Dedifferentiated amniotic fluid mesenchymal stem cell (primary cell): Measurements from ENCODE around the gene TECTA.
"Not testable (repeated sequence)": the region's sequence is repeated elsewhere in the genome, so short reads cannot be mapped to it uniquely, and the experiment has no call there.

Experiments
- DNase-seq: peaks from one replicate; pipeline ENCODE4 v3.0.0-alpha.2; 2016; ENCODE audit errors: extremely low spot score

The TECTA gene

GRCh38 chr11:121095561-121095960, 5.5 kb upstream of the TECTA start:
- no peak for DNase-seq

DNA sequence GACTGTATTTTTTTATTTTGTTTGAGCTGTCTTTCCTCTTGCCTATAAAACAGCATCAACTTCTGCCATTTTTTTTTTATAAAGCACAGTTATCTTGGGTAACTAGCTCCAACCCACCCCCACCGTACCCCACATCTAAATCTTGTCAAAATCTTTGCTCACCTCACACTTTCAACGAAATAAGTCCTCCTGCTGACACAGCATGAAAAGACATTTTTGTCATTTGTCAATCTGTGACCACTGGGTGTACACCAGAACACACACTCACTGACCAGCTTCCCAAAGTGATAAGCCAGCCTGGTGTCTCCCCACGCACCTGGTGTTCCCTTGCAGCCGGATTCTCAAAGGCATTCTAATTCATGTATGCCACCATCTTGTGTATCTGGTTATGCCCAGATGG, 1.7 kb upstream of the TECTA start:
- DNase-seq: no peak

- peak; percentile 40 for DNase-seq
Observed at GRCh38 chr11:121099885-121100284, 1.2 kb upstream of the TECTA start.

- no peak for DNase-seq
Observed at GRCh38 chr11:121104312-121104762, 3.3 kb downstream of the TECTA start.

- DNase-seq: no peak
Observed at GRCh38 chr11:121105063-121105480, 4.0 kb downstream of the TECTA start.

GRCh38 chr11:121105481-121106195, 4.6 kb downstream of the TECTA start:
- DNase-seq: no peak

GRCh38 chr11:121106812-121107211, 5.8 kb downstream of the TECTA start:
- no peak for DNase-seq

GRCh38 chr11:121108413-121108812, 7.4 kb downstream of the TECTA start:
- DNase-seq: no peak

- no peak for DNase-seq
Observed at GRCh38 chr11:121109471-121109870, 8.4 kb downstream of the TECTA start.

DNA sequence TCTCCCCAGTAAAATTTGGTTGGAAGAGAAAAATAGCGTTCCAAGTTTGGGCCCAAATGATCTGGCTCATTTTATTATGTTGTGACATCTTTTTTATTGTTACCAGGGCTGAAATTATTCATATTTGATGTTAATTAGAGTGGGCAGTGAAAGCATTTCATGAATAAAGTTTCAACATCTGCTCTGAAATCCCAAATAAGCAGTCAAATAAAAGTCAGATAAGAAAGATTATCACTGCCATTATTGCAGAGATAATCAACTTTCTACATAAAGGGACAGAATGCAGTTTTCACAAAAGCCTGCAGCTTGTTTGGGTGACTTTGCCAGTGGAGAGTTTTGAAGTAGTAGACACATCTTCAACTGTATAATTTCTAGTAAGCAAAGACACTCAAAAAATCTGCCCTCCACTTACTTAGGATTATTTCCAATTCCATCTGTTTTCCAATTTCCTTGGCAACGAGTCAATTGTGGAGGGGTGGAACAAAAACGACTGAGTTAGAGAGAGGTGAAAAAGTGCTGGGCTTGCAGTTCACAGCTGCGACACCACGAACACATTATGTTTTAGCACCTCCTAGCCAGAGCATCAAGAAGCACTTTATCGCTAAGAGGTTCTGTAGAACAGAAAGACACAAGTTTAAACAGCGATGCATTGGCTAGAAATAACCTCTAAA, 9.0 kb downstream of the TECTA start:
- DNase-seq: no peak

DNA sequence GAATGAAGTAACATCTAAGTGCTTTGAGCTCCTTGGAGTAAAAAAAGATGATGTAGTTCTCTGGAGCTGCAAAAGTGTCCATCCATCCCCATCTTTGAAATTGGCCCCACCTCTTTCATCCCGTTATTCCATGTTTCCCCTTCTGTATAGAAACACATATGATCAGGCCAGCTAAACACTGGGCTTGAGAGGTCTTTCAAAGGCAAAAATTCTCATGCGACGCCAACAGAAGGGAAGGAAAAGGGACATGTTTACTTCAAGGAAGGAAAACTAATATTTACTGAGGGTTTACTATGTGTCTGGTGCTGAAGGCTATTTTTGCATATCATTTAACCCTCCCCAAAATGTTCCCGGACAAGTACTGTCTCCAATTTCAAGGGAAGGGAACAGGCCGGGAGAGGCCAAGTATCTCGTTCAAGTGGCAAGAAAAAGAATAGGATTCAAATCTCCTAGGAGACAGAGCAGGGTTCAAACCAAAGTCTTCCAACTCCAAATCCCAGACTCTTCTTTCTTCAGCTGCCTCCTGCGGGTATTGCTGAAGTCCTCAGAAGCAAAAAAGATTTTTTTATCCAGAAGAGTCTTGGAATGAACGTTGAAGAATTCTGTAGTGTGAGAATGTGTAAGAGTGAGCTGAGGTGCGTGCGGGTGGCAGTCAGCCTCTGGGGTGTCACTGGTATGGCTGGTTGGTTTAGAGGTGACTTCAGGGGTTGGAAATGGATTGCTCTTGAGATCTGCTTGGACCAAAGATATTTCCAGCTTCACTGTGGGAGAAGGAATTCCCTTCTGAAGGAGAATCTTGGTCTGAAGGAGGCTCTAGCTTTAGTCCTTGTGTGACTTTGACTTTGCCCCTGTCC, 10.1 kb downstream of the TECTA start:
- no peak for DNase-seq

DNA sequence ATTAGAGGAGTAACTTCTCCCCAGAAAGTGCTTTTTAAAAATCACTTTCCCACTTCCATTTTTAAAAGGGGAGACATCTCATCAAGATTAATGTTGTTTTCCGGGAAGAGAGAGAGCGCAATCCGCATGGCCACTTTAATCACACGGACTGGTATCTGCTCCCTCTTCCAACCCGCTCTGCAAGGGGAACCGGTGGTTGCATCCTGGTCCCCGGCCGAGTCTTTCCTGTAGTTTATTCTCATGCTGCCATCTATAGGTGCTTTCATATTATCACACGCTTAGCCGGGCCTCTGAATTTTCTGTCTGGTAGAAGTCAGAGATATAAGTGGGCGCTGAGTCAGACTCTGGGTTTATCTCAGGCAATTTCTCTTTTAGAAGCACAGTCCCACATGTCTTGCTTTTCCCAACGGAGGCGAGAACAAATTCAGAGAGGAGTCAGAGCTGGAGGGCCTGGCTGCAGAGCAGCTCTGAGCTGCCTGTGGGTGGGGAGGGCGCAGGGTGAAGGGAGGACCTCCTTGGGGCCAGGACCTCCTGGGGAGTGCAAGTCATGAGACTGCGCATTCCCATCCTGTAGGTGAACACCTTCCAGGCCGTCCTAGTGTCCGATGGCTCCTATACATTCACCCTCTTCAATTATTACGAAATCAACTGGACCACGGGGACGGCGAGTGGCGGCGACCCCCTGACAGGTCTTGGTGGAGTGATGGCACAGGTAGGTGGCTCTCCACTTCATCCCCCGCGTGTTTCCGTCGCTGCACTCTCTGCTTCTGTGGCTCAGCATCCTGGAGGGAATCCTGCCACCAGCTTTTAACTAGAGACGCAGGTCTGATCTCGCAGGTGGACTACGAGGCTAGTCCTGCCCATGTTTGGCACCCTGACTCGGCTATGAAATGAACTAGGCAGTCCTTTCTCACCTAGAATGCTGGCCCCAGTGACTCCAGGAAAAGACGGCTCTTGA, 11.7 kb downstream of the TECTA start:
- peak; percentile 81 for DNase-seq

DNA sequence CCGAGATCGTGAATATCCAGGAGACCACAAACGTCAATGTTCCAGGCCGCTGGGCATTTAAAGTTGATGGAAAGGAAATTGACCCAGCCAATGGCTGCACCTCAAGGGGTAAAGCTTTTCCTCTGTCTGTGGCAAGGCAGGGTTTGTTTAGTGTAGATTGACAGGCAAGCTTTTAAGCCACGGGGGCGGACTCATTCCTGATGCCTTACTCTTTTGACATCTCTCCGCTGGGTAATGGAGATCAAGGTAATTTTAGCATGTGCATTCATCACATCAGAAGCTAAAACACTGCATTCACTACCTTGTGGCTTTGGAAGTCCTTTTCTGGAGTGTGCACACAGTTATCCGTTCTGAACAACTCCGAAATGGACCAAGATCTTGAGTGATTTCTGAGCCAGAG, 12.6 kb downstream of the TECTA start:
- no peak for DNase-seq

DNA sequence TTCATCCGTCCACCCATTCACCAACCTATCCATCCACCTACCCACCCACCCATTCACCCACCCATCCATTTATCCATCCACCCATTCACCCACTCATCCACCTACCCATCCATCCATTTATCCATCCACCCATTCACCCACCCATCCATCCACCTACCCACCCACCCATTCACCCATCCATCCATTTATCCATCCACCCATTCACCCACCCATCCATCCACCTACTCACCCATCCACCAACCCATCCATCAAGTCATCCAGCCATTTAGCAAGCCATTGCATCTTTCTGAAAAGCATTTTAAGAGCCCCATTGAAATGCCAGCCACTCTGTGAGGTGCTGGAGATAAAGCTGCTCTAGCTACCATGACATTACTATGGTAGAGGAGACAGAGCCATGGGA, 14.0 kb downstream of the TECTA start:
- DNase-seq: not testable (repeated sequence)

DNA sequence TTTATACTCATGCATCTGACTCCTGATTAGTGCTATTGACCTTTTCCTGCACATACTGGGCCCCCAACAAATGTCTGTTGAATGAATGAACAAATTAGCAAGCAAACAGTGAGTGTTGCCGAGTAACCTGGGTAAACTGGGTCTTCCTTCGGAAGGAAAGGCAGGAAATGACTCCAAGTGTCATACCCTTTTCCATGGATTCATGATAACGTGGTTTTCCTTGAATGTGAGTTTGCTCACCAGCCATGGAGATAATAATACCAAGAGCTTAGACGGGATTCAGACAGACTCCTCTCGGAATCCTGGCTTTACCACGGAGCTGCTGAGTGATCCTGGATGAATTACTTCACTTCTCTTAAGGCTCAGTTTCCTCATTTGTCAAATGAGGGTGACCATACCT, 16.7 kb downstream of the TECTA start:
- DNase-seq: no peak

GRCh38 chr11:121119440-121119839, 18.4 kb downstream of the TECTA start:
- DNase-seq: no peak

DNA sequence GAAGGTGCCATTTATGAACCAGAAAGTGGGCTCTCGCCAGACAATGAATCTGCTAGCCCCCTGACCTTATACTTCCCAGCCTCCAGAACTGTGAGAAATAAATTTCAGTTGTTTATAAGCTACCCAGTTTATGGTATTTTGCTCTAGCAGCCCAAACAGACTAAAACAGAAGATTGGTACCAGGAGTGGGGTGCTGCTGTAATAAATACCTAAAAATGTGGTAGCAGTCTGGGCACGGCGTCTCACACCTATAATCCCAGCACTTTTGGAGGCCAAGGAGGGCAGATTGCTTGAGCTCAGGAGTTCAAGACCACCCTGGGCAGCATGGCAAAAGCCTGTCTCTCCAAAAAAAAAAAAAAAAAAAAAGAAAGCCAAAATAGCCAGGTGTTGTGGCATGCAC, 21.3 kb downstream of the TECTA start:
- no peak for DNase-seq

GRCh38 chr11:121123496-121124069, 22.5 kb downstream of the TECTA start:
- no peak for DNase-seq

GRCh38 chr11:121127809-121128208, 26.8 kb downstream of the TECTA start:
- DNase-seq: no peak

- DNase-seq: no peak
Observed at GRCh38 chr11:121129362-121130340, 28.6 kb downstream of the TECTA start.
